Activated T-helper 1 cell treated with anti-CD3 and anti-CD28 coated beads, Interleukin-12 subunit alpha, Interleukin-12 subunit beta, Interleukin-2, Interleukin-4 antibody, amounts not matched to agents 30 ng/mL and 10 ng/mL and 1 ng/mL, durations not matched to agents 14 hours and 24 hours and 36 hours (primary cell): Measurements from ENCODE around the gene MAGI1. TPM values are rescaled to one million over a fixed set of nuclear protein-coding genes. Genes with fewer than 3 reads are reported as not detected.

ENCODE experiments used
- DNase-seq: peaks from one replicate; pipeline ENCODE4 v3.0.0; 2021; ENCODE audit warnings: low spot score
- H3K27ac Mint-ChIP-seq: one replicate; pipeline ENCODE4 v1.8.0; 2021; ENCODE audit warnings: mild to moderate bottlenecking, mixed read lengths
- H3K27me3 Mint-ChIP-seq: one replicate; pipeline ENCODE4 v1.8.0; 2022; ENCODE audit warnings: mild to moderate bottlenecking, moderate library complexity, mixed read lengths; ENCODE audit not compliant: insufficient read depth
- H3K36me3 Mint-ChIP-seq: one replicate; pipeline ENCODE4 v1.8.0; 2021; ENCODE audit warnings: low read depth, mixed read lengths
- H3K4me1 Mint-ChIP-seq: one replicate; pipeline ENCODE4 v1.8.0; 2021; ENCODE audit warnings: low read depth, mixed read lengths
- H3K4me3 Mint-ChIP-seq: one replicate; pipeline ENCODE4 v1.8.0; 2021; ENCODE audit warnings: mild to moderate bottlenecking, moderate library complexity, mixed read lengths
- H3K9me3 Mint-ChIP-seq: one replicate; pipeline ENCODE4 v1.8.0; 2021; ENCODE audit warnings: mixed read lengths
- intact Hi-C: fragments of 100-400 bp; cut with micrococcal nuclease; formaldehyde crosslinking; loops from one replicate; pipeline ENCODE4 v1.15.1; 2024
- total RNA-seq: library from RNA; stranded (reverse); gene quantifications from 2 replicates; pipeline ENCODE4 v1.2.3, GENCODE V29; 2022

Gene MAGI1
- total RNA-seq, 1 donor from 2014 or later = 0.75 TPM

- Mint-ChIP-seq H3K4me3 (no peak overlapping the region), H3K36me3 (no peaks in the 10 kb centered on the region)
Observed at GRCh38 chr3:65938676-65939075, 100.0 kb downstream of the MAGI1 start.

GRCh38 chr3:65938147-65938546, 100.6 kb downstream of the MAGI1 start:
- Mint-ChIP-seq H3K36me3 (no peaks in the 10 kb centered on the region), H3K27ac (no peak overlapping the region), H3K4me1 (no peaks in the 10 kb centered on the region), H3K9me3 (peaks cover 4% of the 10 kb centered on the region), H3K4me3 (no peak overlapping the region), H3K27me3 (no peaks in the 10 kb centered on the region)
- intact Hi-C loops = no loop called here
- DNase-seq = no peak

More at GRCh38 chr3:65938676-65939075, 100.0 kb downstream of the MAGI1 start:
- DNase-seq = no peak
- Mint-ChIP-seq H3K27ac (no peak overlapping the region), H3K27me3 (no peaks in the 10 kb centered on the region), H3K4me1 (no peaks in the 10 kb centered on the region), H3K9me3 (no peaks in the 10 kb centered on the region)
- intact Hi-C loops = no loop called here

GRCh38 chr3:65936908-65937638, 101.6 kb downstream of the MAGI1 start:
- Mint-ChIP-seq H3K27ac (no peak overlapping the region), H3K9me3 (peaks cover 7% of the 10 kb centered on the region), H3K36me3 (no peaks in the 10 kb centered on the region), H3K4me3 (no peak overlapping the region), H3K27me3 (no peaks in the 10 kb centered on the region), H3K4me1 (no peaks in the 10 kb centered on the region)
- DNase-seq = no peak
- intact Hi-C loops = no loop called here

DNA sequence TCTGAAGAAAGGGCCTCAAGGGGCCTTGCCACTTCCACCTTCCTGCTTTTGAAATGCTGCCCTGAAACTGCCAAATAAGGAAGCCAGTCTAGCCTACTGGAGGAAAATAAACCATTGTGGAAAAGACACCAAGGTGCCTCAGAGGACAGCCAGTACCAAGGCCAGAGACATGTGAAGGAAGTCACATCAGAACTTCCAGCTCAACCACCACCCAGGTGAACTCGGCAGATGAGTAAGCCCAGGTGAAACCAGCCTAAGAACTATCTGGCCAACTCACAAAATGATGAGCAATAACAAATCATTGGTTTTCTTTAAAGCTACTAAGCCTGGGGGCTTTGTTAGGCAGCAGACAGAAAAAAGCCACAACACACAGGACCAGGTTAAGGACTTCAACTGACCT, 103.0 kb downstream of the MAGI1 start:
- Mint-ChIP-seq H3K27me3 (no peaks in the 10 kb centered on the region), H3K4me1 (no peaks in the 10 kb centered on the region), H3K36me3 (no peaks in the 10 kb centered on the region), H3K27ac (no peak overlapping the region), H3K9me3 (peaks cover 12% of the 10 kb centered on the region), H3K4me3 (no peak overlapping the region)
- no peak for DNase-seq
- intact Hi-C loops = no loop called here

DNA sequence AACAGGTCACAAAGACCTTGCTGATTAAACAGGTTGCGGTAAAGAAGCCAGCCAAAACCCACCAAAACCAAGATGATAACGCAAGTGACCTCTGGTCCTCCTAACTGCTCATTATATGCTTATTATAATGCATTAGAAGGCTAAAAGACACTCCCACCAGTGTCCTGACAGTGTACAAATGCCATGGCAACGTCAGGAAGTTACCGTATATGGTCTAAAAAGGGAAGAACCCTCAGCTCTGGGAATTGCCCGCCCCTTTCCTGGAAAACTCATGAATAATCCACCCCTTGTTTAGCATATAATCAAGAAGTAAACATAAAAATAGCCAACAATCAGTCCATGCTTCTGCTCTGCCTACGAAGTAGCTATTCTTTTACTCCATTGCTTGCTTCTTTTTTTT, 108.1 kb downstream of the MAGI1 start:
- no peaks in the 10 kb centered on the region for H3K4me1 Mint-ChIP-seq
- H3K36me3 Mint-ChIP-seq = no peaks in the 10 kb centered on the region
- no peak overlapping the region for H3K4me3 Mint-ChIP-seq
- H3K9me3 Mint-ChIP-seq = peaks cover 12% of the 10 kb centered on the region
- intact Hi-C loops = no loop called here
- no peaks in the 10 kb centered on the region for H3K27me3 Mint-ChIP-seq
- H3K27ac Mint-ChIP-seq = no peak overlapping the region
- DNase-seq = no peak

- Mint-ChIP-seq H3K27me3 (no peaks in the 10 kb centered on the region), H3K9me3 (peaks cover 8% of the 10 kb centered on the region), H3K36me3 (no peaks in the 10 kb centered on the region), H3K4me1 (no peaks in the 10 kb centered on the region), H3K27ac (no peak overlapping the region), H3K4me3 (no peak overlapping the region)
- no peak for DNase-seq
- intact Hi-C loops = no loop called here
Observed at GRCh38 chr3:65928110-65928509, 110.6 kb downstream of the MAGI1 start.

- Mint-ChIP-seq H3K27ac (no peak overlapping the region), H3K27me3 (no peaks in the 10 kb centered on the region), H3K36me3 (no peaks in the 10 kb centered on the region), H3K9me3 (peaks cover 8% of the 10 kb centered on the region), H3K4me1 (no peaks in the 10 kb centered on the region), H3K4me3 (no peak overlapping the region)
- intact Hi-C loops = no loop called here
- DNase-seq = no peak
Observed at GRCh38 chr3:65927576-65927975, 111.1 kb downstream of the MAGI1 start.

DNA sequence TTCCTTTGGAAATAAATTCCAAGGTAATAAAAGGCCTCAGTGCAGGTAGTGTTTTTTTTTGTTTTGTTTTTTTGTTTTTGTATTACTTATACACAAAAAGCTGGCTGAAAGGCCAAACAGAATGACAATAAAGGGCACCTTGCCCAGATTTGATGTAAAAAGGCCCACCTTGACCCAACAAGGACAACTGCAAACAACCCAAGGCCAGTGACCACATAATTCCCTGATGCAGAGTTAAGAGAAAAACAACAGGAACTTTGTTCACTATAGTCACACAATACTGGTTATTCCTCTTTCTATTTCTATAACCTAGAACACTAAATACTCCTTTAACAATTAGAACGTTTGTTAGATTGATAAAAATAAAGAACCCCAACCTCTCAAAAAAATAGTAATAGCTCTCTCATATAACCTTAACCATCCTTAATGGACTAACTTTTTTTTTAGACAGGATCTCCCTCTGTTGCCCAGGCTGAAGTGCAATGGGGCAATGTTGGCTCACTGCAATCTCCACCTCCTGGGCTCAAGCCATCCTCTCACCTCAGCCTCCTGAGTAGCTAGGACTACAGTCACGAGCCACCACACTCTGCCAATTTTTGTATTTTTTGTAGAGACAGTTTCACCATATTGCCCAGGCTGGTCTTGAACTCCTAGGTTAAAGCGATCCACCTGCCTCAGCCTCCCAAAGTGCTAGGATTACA, 113.3 kb downstream of the MAGI1 start:
- no peaks in the 10 kb centered on the region for H3K4me1 Mint-ChIP-seq
- no peak for DNase-seq
- intact Hi-C loops = no loop called here
- H3K27me3 Mint-ChIP-seq = no peaks in the 10 kb centered on the region
- H3K4me3 Mint-ChIP-seq = no peak overlapping the region
- H3K27ac Mint-ChIP-seq = no peak overlapping the region
- H3K36me3 Mint-ChIP-seq = no peaks in the 10 kb centered on the region
- no peaks in the 10 kb centered on the region for H3K9me3 Mint-ChIP-seq

DNA sequence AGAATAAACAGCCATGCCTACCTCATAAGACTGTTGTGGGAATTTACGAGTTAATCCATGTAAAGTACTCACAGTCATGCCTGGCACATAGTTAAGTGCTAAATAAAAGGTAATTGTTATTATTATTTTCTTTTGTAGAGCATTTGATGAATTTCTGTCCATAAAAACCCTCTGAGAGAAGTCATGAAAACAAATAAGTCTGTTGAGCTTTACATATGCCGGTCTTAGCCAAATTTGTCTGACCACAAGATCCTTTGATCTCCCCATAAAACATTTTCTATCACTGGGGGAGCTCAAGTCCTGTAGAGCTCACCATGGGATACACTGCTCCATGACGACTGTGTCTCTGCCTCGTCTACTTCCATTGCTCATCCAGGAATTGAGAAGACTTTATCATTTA, 114.0 kb downstream of the MAGI1 start:
- Mint-ChIP-seq H3K27ac (no peak overlapping the region), H3K4me3 (no peak overlapping the region), H3K27me3 (no peaks in the 10 kb centered on the region), H3K4me1 (no peaks in the 10 kb centered on the region), H3K36me3 (no peaks in the 10 kb centered on the region), H3K9me3 (no peaks in the 10 kb centered on the region)
- no peak for DNase-seq
- intact Hi-C loops = no loop called here

- Mint-ChIP-seq H3K27me3 (no peaks in the 10 kb centered on the region), H3K36me3 (no peaks in the 10 kb centered on the region), H3K4me3 (no peak overlapping the region), H3K9me3 (no peaks in the 10 kb centered on the region), H3K27ac (no peak overlapping the region), H3K4me1 (no peaks in the 10 kb centered on the region)
- DNase-seq = no peak
- intact Hi-C loops = no loop called here
Observed at GRCh38 chr3:65922441-65922840, 116.3 kb downstream of the MAGI1 start.

DNA sequence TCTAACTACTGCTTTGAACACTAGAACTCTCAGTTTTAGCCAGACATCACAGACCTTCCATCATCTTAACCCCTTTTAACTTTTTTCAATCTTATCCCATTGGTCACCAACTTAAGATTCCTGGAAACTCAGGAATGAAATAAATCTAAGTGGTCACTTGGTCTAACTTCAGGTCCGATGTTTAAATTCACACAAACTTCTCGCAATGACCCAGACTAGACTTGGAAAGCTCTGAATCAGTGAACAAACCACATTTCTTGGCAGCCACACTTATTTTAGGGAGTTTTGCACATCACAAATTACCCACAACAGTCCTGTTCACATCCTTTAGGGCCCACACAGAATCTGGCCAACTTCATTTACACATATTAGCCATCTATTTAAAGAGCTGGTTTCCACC, 118.9 kb downstream of the MAGI1 start:
- H3K4me3 Mint-ChIP-seq = no peak overlapping the region
- intact Hi-C loops = no loop called here
- no peak overlapping the region for H3K27ac Mint-ChIP-seq
- H3K36me3 Mint-ChIP-seq = no peaks in the 10 kb centered on the region
- H3K4me1 Mint-ChIP-seq = no peaks in the 10 kb centered on the region
- H3K27me3 Mint-ChIP-seq = no peaks in the 10 kb centered on the region
- H3K9me3 Mint-ChIP-seq = no peaks in the 10 kb centered on the region
- no peak for DNase-seq

GRCh38 chr3:65915477-65915876, 123.2 kb downstream of the MAGI1 start:
- Mint-ChIP-seq H3K4me1 (no peaks in the 10 kb centered on the region), H3K36me3 (no peaks in the 10 kb centered on the region), H3K27ac (no peak overlapping the region), H3K9me3 (no peaks in the 10 kb centered on the region), H3K4me3 (no peak overlapping the region), H3K27me3 (no peaks in the 10 kb centered on the region)
- intact Hi-C loops = no loop called here
- no peak for DNase-seq

- intact Hi-C loops = no loop called here
- Mint-ChIP-seq H3K4me1 (no peaks in the 10 kb centered on the region), H3K4me3 (no peak overlapping the region), H3K27me3 (no peaks in the 10 kb centered on the region), H3K36me3 (no peaks in the 10 kb centered on the region), H3K9me3 (no peaks in the 10 kb centered on the region), H3K27ac (no peak overlapping the region)
- no peak for DNase-seq
Observed at GRCh38 chr3:65914740-65915367, 123.9 kb downstream of the MAGI1 start.
